HUES6 (cell line): ENCODE data around the gene ZSCAN30.

Experiments
- H3K27ac ChIP-seq: 2 replicates; pipeline ENCODE4 v1.7.0; 2013; ENCODE audit warnings: low read depth, mild to moderate bottlenecking, low read length, inconsistent platforms
- H3K27me3 ChIP-seq: 2 replicates; pipeline ENCODE4 v1.6.1; 2013; ENCODE audit warnings: low read length; ENCODE audit not compliant: control insufficient read depth, insufficient read depth
- H3K36me3 ChIP-seq: 2 replicates; pipeline ENCODE4 v1.6.1; 2013; ENCODE audit warnings: low read length; ENCODE audit not compliant: control insufficient read depth, insufficient read depth
- H3K4me1 ChIP-seq: 2 replicates; pipeline ENCODE4 v1.6.1; 2013; ENCODE audit warnings: low read length; ENCODE audit not compliant: control insufficient read depth, insufficient read depth
- H3K4me3 ChIP-seq: 2 replicates; pipeline ENCODE4 v1.5.1; 2013; ENCODE audit warnings: low read depth, low read length
- H3K9ac ChIP-seq: one replicate; pipeline ENCODE4 v1.6.1; 2013; ENCODE audit warnings: mild to moderate bottlenecking, low read length
- H3K9me3 ChIP-seq: 2 replicates; pipeline ENCODE4 v1.6.1; 2013; ENCODE audit warnings: low read depth, low read length; ENCODE audit not compliant: control insufficient read depth, insufficient read depth

The ZSCAN30 gene

GRCh38 chr18:35248429-35248828, 41.6 kb downstream of the ZSCAN30 start:
- H3K36me3 ChIP-seq = peaks cover 89% of the 10 kb centered on the region
- H3K4me1 ChIP-seq = no peaks in the 10 kb centered on the region
- no peaks in the 10 kb centered on the region for H3K27me3 ChIP-seq
- H3K27ac ChIP-seq = no peak overlapping the region
- H3K9ac ChIP-seq = no peak overlapping the region
- H3K9me3 ChIP-seq = peaks cover 4% of the 10 kb centered on the region; the same call in 1 of the 2 replicates
- H3K4me3 ChIP-seq = no peak overlapping the region

- Histone ChIP-seq H3K9ac (no peak overlapping the region), H3K4me3 (no peak overlapping the region), H3K36me3 (peaks cover 89% of the 10 kb centered on the region), H3K27me3 (no peaks in the 10 kb centered on the region), H3K27ac (no peak overlapping the region), H3K4me1 (no peaks in the 10 kb centered on the region), H3K9me3 (no peaks in the 10 kb centered on the region)
Measured at GRCh38 chr18:35247412-35248249, 42.4 kb downstream of the ZSCAN30 start.

- no peaks in the 10 kb centered on the region for H3K9me3 ChIP-seq
- no peaks in the 10 kb centered on the region for H3K27me3 ChIP-seq
- H3K4me1 ChIP-seq = no peaks in the 10 kb centered on the region; the same call in 1 of the 2 replicates
- peaks cover 88% of the 10 kb centered on the region for H3K36me3 ChIP-seq
- H3K9ac ChIP-seq = no peak overlapping the region
- no peak overlapping the region for H3K4me3 ChIP-seq
- H3K27ac ChIP-seq = no peak overlapping the region
Measured at GRCh38 chr18:35246831-35247230, 43.2 kb downstream of the ZSCAN30 start.

GRCh38 chr18:35245719-35246317, 44.2 kb downstream of the ZSCAN30 start:
- no peak overlapping the region for H3K4me3 ChIP-seq
- H3K36me3 ChIP-seq = peaks cover 81% of the 10 kb centered on the region
- H3K9me3 ChIP-seq = no peaks in the 10 kb centered on the region
- H3K27me3 ChIP-seq = no peaks in the 10 kb centered on the region
- H3K4me1 ChIP-seq = no peaks in the 10 kb centered on the region; the same call in 1 of the 2 replicates
- no peak overlapping the region for H3K27ac ChIP-seq
- no peak overlapping the region for H3K9ac ChIP-seq

GRCh38 chr18:35244671-35245070, 45.4 kb downstream of the ZSCAN30 start:
- peaks cover 70% of the 10 kb centered on the region for H3K36me3 ChIP-seq
- H3K9me3 ChIP-seq = no peaks in the 10 kb centered on the region
- no peak overlapping the region for H3K4me3 ChIP-seq

GRCh38 chr18:35242426-35242825, 47.6 kb downstream of the ZSCAN30 start:
- Histone ChIP-seq H3K27me3 (no peaks in the 10 kb centered on the region), H3K27ac (no peak overlapping the region), H3K36me3 (peaks cover 52% of the 10 kb centered on the region), H3K9me3 (no peaks in the 10 kb centered on the region), H3K9ac (no peak overlapping the region), H3K4me3 (peak overlapping the region; percentile 80), H3K4me1 (peaks cover 4% of the 10 kb centered on the region)

More at GRCh38 chr18:35244671-35245070, 45.4 kb downstream of the ZSCAN30 start:
- Histone ChIP-seq H3K27ac (no peak overlapping the region), H3K27me3 (no peaks in the 10 kb centered on the region), H3K9ac (no peak overlapping the region), H3K4me1 (peaks cover 4% of the 10 kb centered on the region)

GRCh38 chr18:35241448-35241804, 48.6 kb downstream of the ZSCAN30 start:
- Histone ChIP-seq H3K27me3 (no peaks in the 10 kb centered on the region), H3K4me3 (peak overlapping the region; percentile 80), H3K36me3 (peaks cover 42% of the 10 kb centered on the region)

GRCh38 chr18:35240664-35241447, 49.2 kb downstream of the ZSCAN30 start, which contains the start of gene ZNF397:
ZNF397 (plus strand) TSS chr18:35241034; CDS start chr18:35242471, 1,437 bp downstream.
- Histone ChIP-seq H3K27ac (peak within 1 kb of the TSS; percentile 84), H3K36me3 (peaks cover 37% of the 10 kb centered on the region), H3K4me1 (peaks cover 4% of the 10 kb centered on the region), H3K27me3 (no peaks in the 10 kb centered on the region), H3K9me3 (no peaks in the 10 kb centered on the region), H3K4me3 (peak within 1 kb of the TSS; percentile 80), H3K9ac (peak within 1 kb of the TSS; percentile 92)

More at GRCh38 chr18:35241448-35241804, 48.6 kb downstream of the ZSCAN30 start:
- no peaks in the 10 kb centered on the region for H3K9me3 ChIP-seq
- H3K4me1 ChIP-seq = peaks cover 4% of the 10 kb centered on the region
- H3K9ac ChIP-seq = peak overlapping the region; percentile 92
- H3K27ac ChIP-seq = peak overlapping the region; percentile 84

- H3K9ac ChIP-seq = no peak overlapping the region
- peaks cover 4% of the 10 kb centered on the region for H3K4me1 ChIP-seq
- H3K36me3 ChIP-seq = peaks cover 22% of the 10 kb centered on the region
- H3K4me3 ChIP-seq = no peak overlapping the region
- H3K27ac ChIP-seq = no peak overlapping the region
- H3K9me3 ChIP-seq = no peaks in the 10 kb centered on the region
- no peaks in the 10 kb centered on the region for H3K27me3 ChIP-seq
Measured at GRCh38 chr18:35239314-35239713, 50.7 kb downstream of the ZSCAN30 start.

GRCh38 chr18:35236571-35237363, 53.3 kb downstream of the ZSCAN30 start:
- Histone ChIP-seq H3K27ac (no peak overlapping the region), H3K36me3 (no peaks in the 10 kb centered on the region), H3K27me3 (no peaks in the 10 kb centered on the region), H3K4me1 (peaks cover 4% of the 10 kb centered on the region), H3K4me3 (no peak overlapping the region), H3K9me3 (no peaks in the 10 kb centered on the region), H3K9ac (no peak overlapping the region)
